A673 (cell line): ENCODE data around the gene PDHB. TPM values are rescaled to one million over a fixed set of nuclear protein-coding genes. Genes with fewer than 3 reads are reported as not detected.

Experiments used
- BruUV-seq: library from RNA; stranded (reverse); fragments of 400-500 nt; replicated peaks from 2 replicates; lab custom pipeline; 2021; lab: Mats Ljungman, UMichigan
- CTCF ChIA-PET: fragments of 300-600 bp; sonication (Branson Sonifier 250); formaldehyde crosslinking; loops from one replicate; lab custom pipeline; 2022; ENCODE audit warnings: antibody characterized with exemption; lab: Charles Lee
- POLR2A ChIA-PET: fragments of 300-600 bp; sonication (Branson Sonifier 250); formaldehyde crosslinking; loops from one replicate; lab custom pipeline; 2022; ENCODE audit warnings: antibody characterized with exemption; ENCODE audit not compliant: low non-redundant PET; lab: Charles Lee
- DNase-seq: peaks from one replicate; pipeline ENCODE4 v3.0.0-alpha.2; 2015; ENCODE audit warnings: low spot score
- H3K27ac ChIP-seq: fragments of 200-600 bp; sonication (generic); 2 replicates; pipeline ENCODE4 v1.5.1; 2016; ENCODE audit warnings: mixed run types, low read depth, mild to moderate bottlenecking, mixed read lengths, antibody characterized with exemption, low read length; ENCODE audit not compliant: poor library complexity, severe bottlenecking
- H3K27me3 ChIP-seq: fragments of 200-600 bp; sonication (generic); replicated peaks from 2 replicates; pipeline ENCODE4 v1.6.1; 2017; ENCODE audit warnings: mixed run types, low read depth, mild to moderate bottlenecking, mixed read lengths, antibody characterized with exemption, low read length; ENCODE audit not compliant: insufficient read depth, poor library complexity
- H3K36me3 ChIP-seq: fragments of 200-600 bp; sonication (generic); 2 replicates; pipeline ENCODE4 v1.6.1; 2016; ENCODE audit warnings: mixed run types, mild to moderate bottlenecking, mixed read lengths, antibody characterized with exemption, low read length; ENCODE audit not compliant: insufficient read depth, poor library complexity, severe bottlenecking
- H3K4me1 ChIP-seq: fragments of 200-600 bp; sonication (generic); 2 replicates; pipeline ENCODE4 v1.6.1; 2017; ENCODE audit warnings: mixed run types, mild to moderate bottlenecking, mixed read lengths, antibody characterized with exemption, low read length; ENCODE audit not compliant: insufficient read depth, poor library complexity, severe bottlenecking
- H3K4me3 ChIP-seq: fragments of 200-600 bp; sonication (generic); 2 replicates; pipeline ENCODE4 v1.5.1; 2016; ENCODE audit warnings: low read depth, mixed run types, mild to moderate bottlenecking, mixed read lengths, low read length; ENCODE audit not compliant: poor library complexity, severe bottlenecking
- H3K9me3 ChIP-seq: fragments of 200-600 bp; sonication (generic); 2 replicates; pipeline ENCODE4 v1.6.1; 2016; ENCODE audit warnings: mixed run types, low read depth, mild to moderate bottlenecking, mixed read lengths, antibody characterized with exemption, low read length; ENCODE audit not compliant: poor library complexity, severe bottlenecking
- EZH2 ChIP-seq: fragments of 200-600 bp; sonication (generic); IDR thresholded peaks from 2 replicates; pipeline ENCODE4 v1.6.1; 2017; ENCODE audit warnings: borderline replicate concordance, low read depth, mild to moderate bottlenecking, mixed read lengths, antibody characterized with exemption, low read length; ENCODE audit not compliant: poor library complexity, severe bottlenecking
- intact Hi-C: fragments of 100-400 bp; cut with micrococcal nuclease; formaldehyde crosslinking; loops from one replicate; pipeline ENCODE4 v1.10.0; 2022; ENCODE audit not compliant: unreplicated experiment
- total RNA-seq: library from RNA; stranded (reverse); gene quantifications from 2 replicates; pipeline ENCODE4 v1.2.3, GENCODE V29; 2021
- TF ChIP-seq, protein P1 (sequence below): fragments of 300-800, 200-600 bp; sonication (generic); conservative IDR thresholded peaks from 2 replicates; pipeline ENCODE4 v1.5.1; 2017; ENCODE audit warnings: low read depth, mild to moderate bottlenecking, antibody characterized with exemption, low read length, moderate library complexity, mixed read lengths

Gene PDHB
- total RNA-seq, 1 experiment from 2014 or later: 56.0 TPM

DNA sequence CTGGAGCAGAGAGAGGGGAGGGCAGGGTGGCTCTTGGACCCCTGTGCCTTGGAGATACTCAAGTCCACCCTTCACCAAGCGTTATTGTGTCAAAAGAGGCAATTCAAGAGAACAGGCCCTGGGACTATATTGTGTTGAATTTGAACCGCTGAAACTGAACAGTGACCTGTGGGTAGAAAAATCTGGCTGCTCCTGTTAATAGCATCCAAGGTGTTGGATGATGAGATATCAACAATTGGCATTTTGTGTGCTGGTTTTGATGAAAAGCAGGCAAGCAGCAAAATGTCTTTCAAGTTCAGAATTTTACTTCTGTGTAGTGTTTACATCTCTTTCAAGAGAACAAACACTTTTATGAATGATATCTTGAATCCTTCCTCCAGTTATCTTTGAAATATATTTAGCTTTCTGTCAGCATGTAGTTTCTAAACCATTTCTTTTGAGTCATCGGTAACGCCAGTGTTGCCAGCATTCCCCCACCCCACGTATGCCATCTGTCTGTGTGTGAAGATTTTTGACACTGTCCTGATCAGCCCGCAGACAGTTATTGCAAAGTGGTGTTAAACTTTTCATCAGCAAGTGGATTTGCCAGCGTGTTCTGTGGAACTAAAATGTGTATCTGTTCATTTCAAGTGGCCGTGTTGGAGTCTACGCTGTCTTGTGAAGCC is 34.8 kb downstream of the PDHB start:
- CTCF ChIA-PET: no interaction called here
- Histone ChIP-seq H3K27ac (no peak overlapping the region), H3K36me3 (peaks cover 5% of the 10 kb centered on the region), H3K9me3 (no peaks in the 10 kb centered on the region), H3K4me3 (no peak overlapping the region), H3K27me3 (no peaks in the 10 kb centered on the region), H3K4me1 (no peaks in the 10 kb centered on the region)
- no TSS peak for BruUV-seq
- TF ChIP-seq EZH2: no peak
- TF ChIP-seq, protein P1, sequence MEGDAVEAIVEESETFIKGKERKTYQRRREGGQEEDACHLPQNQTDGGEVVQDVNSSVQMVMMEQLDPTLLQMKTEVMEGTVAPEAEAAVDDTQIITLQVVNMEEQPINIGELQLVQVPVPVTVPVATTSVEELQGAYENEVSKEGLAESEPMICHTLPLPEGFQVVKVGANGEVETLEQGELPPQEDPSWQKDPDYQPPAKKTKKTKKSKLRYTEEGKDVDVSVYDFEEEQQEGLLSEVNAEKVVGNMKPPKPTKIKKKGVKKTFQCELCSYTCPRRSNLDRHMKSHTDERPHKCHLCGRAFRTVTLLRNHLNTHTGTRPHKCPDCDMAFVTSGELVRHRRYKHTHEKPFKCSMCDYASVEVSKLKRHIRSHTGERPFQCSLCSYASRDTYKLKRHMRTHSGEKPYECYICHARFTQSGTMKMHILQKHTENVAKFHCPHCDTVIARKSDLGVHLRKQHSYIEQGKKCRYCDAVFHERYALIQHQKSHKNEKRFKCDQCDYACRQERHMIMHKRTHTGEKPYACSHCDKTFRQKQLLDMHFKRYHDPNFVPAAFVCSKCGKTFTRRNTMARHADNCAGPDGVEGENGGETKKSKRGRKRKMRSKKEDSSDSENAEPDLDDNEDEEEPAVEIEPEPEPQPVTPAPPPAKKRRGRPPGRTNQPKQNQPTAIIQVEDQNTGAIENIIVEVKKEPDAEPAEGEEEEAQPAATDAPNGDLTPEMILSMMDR: no peak
- intact Hi-C loops: no loop called here
- POLR2A ChIA-PET: no interaction called here
- DNase-seq: no peak

DNA sequence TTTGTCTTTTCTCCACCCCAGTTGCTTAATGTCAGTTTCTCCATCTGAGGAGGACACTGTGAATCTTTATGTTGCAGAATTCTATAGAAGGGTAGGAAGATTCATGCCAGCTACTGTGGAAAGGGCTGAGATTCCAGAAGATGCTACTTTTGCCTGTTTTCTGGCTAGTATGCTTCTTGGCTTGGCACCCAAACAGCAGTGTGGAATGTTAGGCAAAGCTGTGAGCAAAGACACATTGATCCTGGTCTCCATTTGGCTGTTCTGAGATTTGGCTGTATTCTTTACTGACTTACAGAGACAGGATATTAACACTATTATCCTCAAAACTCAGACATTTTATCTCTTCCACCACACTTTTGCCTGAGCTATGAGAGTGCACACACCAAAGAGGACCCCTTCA is 39.3 kb downstream of the PDHB start:
- H3K27ac ChIP-seq: no peak overlapping the region
- no peak for TF ChIP-seq EZH2
- TF ChIP-seq, protein P1: no peak
- no peak overlapping the region for H3K4me3 ChIP-seq
- H3K36me3 ChIP-seq: peaks cover 5% of the 10 kb centered on the region
- DNase-seq: no peak
- ChIA-PET POLR2A (no interaction called here), CTCF (no interaction called here)
- H3K9me3 ChIP-seq: no peaks in the 10 kb centered on the region
- peaks cover 24% of the 10 kb centered on the region for H3K4me1 ChIP-seq
- no TSS peak for BruUV-seq
- intact Hi-C loops: no loop called here
- H3K27me3 ChIP-seq: no peaks in the 10 kb centered on the region

DNA sequence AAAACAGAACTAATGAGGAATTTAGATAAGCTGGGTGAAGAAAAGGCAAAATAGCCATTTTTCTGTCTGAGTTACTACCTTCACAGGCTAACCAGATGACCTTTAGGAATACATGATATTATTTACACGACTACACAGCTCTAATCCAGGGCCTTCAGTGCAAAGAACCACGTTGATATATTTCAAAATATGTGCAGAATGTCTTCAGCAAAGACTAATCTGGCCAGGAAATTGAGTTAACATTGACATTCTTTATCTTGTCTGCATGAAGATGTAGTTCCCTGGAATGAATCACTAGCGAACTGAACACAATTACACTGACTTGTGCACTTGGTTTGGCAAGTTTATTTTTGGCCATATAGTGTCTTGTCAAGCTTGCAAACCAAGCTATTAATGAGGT is 41.5 kb downstream of the PDHB start:
- no peak for TF ChIP-seq EZH2
- TF ChIP-seq, protein P1: no peak
- POLR2A ChIA-PET: no interaction called here

More for the DNA sequence above, 41.5 kb downstream of the PDHB start:
- Histone ChIP-seq H3K36me3 (peaks cover 4% of the 10 kb centered on the region), H3K27ac (peak overlapping the region; percentile 23), H3K9me3 (no peaks in the 10 kb centered on the region), H3K4me1 (peaks cover 43% of the 10 kb centered on the region), H3K4me3 (no peak overlapping the region), H3K27me3 (no peaks in the 10 kb centered on the region)
- BruUV-seq: no TSS peak
- intact Hi-C loops: no loop called here
- no peak for DNase-seq
- CTCF ChIA-PET: no interaction called here
